Measurements from ENCODE around the gene KIFBP.
A peak's percentile ranks its signal among the peaks of the same experiment; 100 is the strongest.
"Not testable (repeated sequence)": the region's sequence is repeated elsewhere in the genome, so short reads cannot be mapped to it uniquely, and the experiment has no call there.

Gene KIFBP

GRCh38 chr10:68988530-68989316, at the start of gene KIFBP:
Gene KIFBP (plus strand): TSS chr10:68988803. CDS start chr10:68988833, 30 bp downstream.
- peak; percentile 97 for DNase-seq (ENCODE audit: low read depth)

- DNase-seq (ENCODE audit: low read depth) = peak; percentile 5
Observed at GRCh38 chr10:68938884-68939283, 49.7 kb upstream of the KIFBP start.

DNA sequence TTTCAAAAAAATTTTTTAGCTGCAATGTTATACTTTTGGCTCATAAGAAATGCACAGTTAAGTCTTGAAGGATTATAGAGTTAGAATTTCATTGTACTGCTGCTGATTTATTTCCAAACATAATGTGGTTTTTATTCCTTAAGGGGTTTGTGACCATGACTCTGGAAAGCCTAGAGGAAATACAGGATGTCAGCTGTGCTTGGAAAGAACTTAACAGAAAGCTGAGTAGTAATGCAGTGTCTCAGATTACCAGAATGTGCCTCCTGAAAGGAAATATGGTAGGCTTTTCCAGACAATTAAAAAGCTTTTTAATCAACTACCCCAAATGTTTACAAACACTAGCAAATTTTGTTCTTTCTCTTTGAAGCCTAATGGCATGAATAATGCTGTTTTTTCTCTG, 47.7 kb upstream of the KIFBP start:
- DNase-seq (ENCODE audit: low read depth) = not testable (repeated sequence)

GRCh38 chr10:68950598-68950997, 38.0 kb upstream of the KIFBP start:
- no peak for DNase-seq (ENCODE audit: low read depth)

DNA sequence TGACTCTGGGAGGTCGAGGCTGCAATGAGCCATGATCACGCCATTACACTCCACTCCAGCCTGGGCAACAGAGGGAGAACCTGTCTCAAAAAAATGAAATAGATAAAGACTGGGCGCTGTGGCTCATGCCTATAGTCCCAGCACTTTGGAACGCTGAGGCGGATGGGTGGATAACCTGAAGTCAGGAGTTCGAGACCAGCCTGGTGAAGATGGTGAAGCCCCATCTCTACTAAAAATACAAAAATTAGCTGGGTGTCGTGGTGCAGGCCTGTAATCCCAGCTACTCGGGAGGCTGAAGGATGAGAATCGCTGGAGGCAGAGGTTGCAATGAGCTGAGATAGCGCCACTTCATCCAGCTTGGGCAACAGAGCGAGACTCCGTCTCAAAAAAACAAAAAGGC, 33.7 kb upstream of the KIFBP start:
- DNase-seq (ENCODE audit: low read depth) = no peak

DNA sequence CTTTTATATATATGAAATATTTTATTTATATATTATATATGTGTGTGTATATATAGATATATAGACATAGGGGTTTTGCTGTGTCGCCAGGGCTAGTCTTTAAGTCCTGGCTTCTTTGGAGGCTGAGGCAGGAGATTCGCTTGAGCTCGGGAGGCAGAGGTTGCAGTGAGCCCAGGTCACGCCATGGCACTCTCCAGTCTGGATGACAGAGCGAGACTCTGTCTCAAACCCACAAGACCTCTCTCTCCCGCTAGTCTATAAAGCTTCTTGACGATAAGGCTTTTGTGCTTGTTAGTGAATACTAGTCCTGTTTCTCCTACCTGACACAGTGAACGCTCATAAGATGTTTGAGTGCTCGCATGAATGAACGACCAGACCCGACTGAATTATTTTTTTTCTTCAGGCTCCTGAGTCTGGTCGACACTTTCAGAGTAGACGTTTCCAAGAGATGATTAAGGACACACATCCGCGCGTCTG, 33.2 kb upstream of the KIFBP start:
- DNase-seq (ENCODE audit: low read depth) = no peak

GRCh38 chr10:68955832-68956532, 32.6 kb upstream of the KIFBP start, which contains the start of gene DDX21:
Gene DDX21 (plus strand): TSS chr10:68956170. CDS start chr10:68956226, 56 bp downstream.
- peak; percentile 82 for DNase-seq (ENCODE audit: low read depth)

- no peak for DNase-seq (ENCODE audit: low read depth)
Observed at GRCh38 chr10:68957284-68957615, 31.4 kb upstream of the KIFBP start.

- no peak for DNase-seq (ENCODE audit: low read depth)
Observed at GRCh38 chr10:68957654-68958053, 30.9 kb upstream of the KIFBP start.

GRCh38 chr10:68959695-68960527, 28.7 kb upstream of the KIFBP start:
- DNase-seq (ENCODE audit: low read depth) = no peak

DNA sequence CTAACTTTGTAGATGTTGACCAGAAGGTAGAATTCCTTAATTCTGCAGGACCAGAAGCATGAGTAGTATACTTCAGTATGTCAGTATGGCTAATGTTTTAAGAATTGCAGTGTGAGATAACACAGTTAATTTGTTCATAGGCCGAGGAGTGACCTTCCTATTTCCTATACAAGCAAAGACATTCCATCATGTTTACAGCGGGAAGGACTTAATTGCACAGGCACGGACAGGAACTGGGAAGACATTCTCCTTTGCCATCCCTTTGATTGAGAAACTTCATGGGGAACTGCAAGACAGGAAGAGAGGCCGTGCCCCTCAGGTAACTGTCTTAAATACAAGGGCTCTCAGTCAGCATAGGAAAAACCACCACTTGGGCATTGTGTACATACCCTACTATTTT, 25.5 kb upstream of the KIFBP start:
- no peak for DNase-seq (ENCODE audit: low read depth)

DNA sequence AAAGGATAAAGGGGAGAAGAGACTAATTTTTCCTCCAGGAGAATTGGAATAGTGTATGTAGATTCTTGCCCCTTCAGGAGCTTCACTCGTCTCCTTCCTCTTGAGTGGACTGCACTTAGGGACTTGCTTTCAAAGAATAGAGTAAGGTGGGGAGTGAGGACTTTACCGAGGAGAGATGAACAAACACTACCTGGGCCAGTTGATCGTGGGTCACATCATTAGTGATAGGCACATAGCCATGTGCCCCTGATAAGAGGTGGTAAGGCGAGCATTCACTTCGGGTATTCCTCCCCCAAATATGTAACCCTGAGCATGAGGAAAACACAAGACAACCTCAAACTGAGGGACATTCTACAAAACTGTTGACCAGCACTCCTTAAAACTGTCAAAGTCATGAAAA, 14.6 kb upstream of the KIFBP start:
- no peak for DNase-seq (ENCODE audit: low read depth)

DNA sequence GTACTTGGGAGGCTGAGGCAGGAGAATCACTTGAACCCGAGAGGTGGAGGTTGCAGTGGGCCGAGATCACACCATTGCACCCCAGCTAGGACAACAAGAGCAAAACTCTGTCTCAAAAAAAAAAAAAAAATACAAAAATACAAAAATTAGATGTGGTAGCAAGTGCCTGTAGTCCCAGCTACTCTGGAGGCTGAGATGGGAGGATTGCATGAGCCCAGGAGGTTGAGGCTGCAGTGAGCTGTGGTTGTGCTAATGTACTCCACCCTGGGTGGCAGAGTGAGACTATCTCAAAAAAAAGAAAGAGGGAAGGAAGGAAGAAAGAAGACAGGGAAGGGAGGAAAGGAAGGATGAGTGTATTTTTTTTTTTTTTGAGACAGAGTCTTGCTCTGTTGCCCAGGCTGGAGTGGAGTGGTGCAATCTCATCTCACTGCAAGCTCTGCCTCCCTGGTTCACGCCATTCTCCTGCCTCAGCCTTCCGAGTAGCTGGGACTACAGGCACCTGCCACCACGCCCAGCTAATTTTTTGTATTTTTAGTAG, 12.6 kb upstream of the KIFBP start:
- not testable (repeated sequence) for DNase-seq (ENCODE audit: low read depth)

- DNase-seq (ENCODE audit: low read depth) = not testable (repeated sequence)
Observed at GRCh38 chr10:68979738-68980137, 8.9 kb upstream of the KIFBP start.

DNA sequence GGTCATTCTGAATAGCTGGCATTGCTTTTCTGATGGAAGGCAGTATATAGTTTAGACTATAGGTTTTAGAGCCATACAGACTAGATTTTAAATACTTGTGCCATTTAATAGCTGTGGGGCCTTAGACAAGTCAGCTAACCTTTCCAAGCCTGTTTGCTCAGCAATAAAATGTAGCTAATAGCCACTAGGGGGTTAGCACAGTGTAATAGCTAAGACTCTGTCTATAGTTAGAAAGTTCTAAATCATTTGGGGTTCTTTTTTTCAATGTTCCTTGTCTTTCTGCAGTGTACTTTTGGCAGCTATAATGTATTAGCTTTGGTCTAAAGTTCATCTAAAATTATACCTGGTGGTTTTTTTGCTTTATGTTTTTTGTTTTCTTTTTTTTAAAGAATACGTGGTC, 7.5 kb upstream of the KIFBP start:
- DNase-seq (ENCODE audit: low read depth) = no peak

- DNase-seq (ENCODE audit: low read depth) = no peak
Observed at GRCh38 chr10:68982389-68982788, 6.2 kb upstream of the KIFBP start.

GRCh38 chr10:68987611-68988010, 992 bp upstream of the KIFBP start:
- DNase-seq (ENCODE audit: low read depth) = no peak

GRCh38 chr10:68989317-68989990, 851 bp downstream of the KIFBP start:
- no peak for DNase-seq (ENCODE audit: low read depth)

DNA sequence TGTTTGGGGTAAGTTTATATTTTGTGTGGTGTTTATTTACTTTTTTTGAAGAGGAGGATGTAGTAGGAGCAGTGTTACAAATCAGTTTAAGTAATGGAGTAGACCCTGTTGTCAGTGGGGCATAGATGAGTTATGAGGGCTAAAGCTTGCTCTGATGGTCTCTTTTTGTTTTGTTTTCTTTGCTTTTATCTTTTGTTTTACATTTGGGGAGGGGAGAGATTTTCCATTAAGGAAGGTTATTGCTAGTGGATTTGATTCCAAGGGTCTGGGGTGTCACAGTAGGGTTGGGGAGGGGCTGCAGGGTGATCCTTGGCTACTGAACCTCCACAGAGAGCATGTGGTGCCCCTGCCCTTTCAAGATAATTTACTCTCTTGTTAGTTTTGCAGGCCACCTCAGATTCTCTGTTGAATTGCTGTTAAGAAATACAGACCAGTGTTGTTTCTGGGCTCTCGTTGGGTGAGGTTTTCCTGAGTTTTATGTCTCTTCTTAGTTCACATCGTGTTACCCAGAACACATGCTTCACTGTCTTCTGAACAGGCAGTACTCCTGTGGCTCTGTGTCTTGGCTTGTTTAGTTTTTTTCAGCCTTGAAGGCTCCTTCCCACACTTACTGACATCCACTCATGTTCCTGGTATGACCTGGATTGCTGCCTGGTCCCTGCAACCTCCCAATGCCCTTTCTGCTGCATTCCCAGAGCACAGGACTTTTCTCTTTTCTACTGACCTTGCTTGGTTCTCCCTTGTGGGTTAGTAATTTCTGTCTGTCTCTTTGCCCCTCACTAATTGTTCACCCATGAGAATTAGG, 4.2 kb downstream of the KIFBP start:
- DNase-seq (ENCODE audit: low read depth) = peak; percentile 69

- no peak for DNase-seq (ENCODE audit: low read depth)
Observed at GRCh38 chr10:68997211-68997610, 8.6 kb downstream of the KIFBP start.

- peak; percentile 60 for DNase-seq (ENCODE audit: low read depth)
Observed at GRCh38 chr10:69004821-69005220, 16.2 kb downstream of the KIFBP start.
